ENCODE data around the gene GID8. TPM values are rescaled to one million over a fixed set of nuclear protein-coding genes. Genes with fewer than 3 reads are reported as not detected.

Gene GID8
- total and polyA plus RNA-seq, 2 experiments from 2014 or later = 41.8 to 106 TPM

GRCh38 chr20:62987114-62987513, 49.2 kb downstream of the GID8 start:
- Histone ChIP-seq H3F3A (replicated peaks; ENCODE audit: low read depth) (0 out of 2 replicates have a peak, but pooled peaks cover 2% of the 10 kb centered on the region), H2AFZ (peak overlapping the region; percentile 92), H3K27ac (ENCODE audit: low read depth) (no peak overlapping the region), H3K36me3 (ENCODE audit: insufficient read depth) (no peaks in the 10 kb centered on the region), H3K4me3 (no peak overlapping the region), H3K9me2 (ENCODE audit: insufficient read depth) (no peaks in the 10 kb centered on the region), H3K79me2 (replicated peaks; ENCODE audit: insufficient read depth) (no peaks in the 10 kb centered on the region), H3K4me2 (peak overlapping the region; percentile 51), H4K20me1 (replicated peaks; ENCODE audit: insufficient read depth) (no peaks in the 10 kb centered on the region), H3K4me1 (ENCODE audit: insufficient read depth) (peaks cover 14% of the 10 kb centered on the region), H3K27me3 (ENCODE audit: insufficient read depth) (no peaks in the 10 kb centered on the region)
- peaks cover 31% of the 10 kb centered on the region for H3K4me1 Mint-ChIP-seq
- DNase-seq (ENCODE audit: low spot score) (no peak), ATAC-seq (no peak)
- peak; percentile 90 for TF ChIP-seq CREB1 (CRISPR knock-in tag; IDR thresholded peaks at IDR 0.05; ENCODE audit: low read depth)
- no peak for TF ChIP-seq ZNF331 (CRISPR knock-in tag; IDR thresholded peaks at IDR 0.05; ENCODE audit: low read depth)
- H3K27me3 Mint-ChIP-seq (ENCODE audit: insufficient read depth, low read depth, poor library complexity) = peaks cover 18% of the 10 kb centered on the region
- H3K9me3 Mint-ChIP-seq = no peaks in the 10 kb centered on the region
- H3K36me3 Mint-ChIP-seq (ENCODE audit: low read depth) = no peaks in the 10 kb centered on the region
- no peak overlapping the region for H3K27ac Mint-ChIP-seq
- H3K4me3 Mint-ChIP-seq = no peak overlapping the region

GRCh38 chr20:62989201-62989601, 51.3 kb downstream of the GID8 start:
- Histone ChIP-seq H2AFZ (no peak overlapping the region), H3K4me1 (ENCODE audit: insufficient read depth) (peaks cover 7% of the 10 kb centered on the region), H3K79me2 (replicated peaks; ENCODE audit: insufficient read depth) (no peaks in the 10 kb centered on the region), H3K36me3 (ENCODE audit: insufficient read depth) (no peaks in the 10 kb centered on the region), H3K4me2 (no peak overlapping the region), H3K4me3 (no peak overlapping the region), H4K20me1 (replicated peaks; ENCODE audit: insufficient read depth) (no peaks in the 10 kb centered on the region), H3K27me3 (ENCODE audit: insufficient read depth) (no peaks in the 10 kb centered on the region), H3F3A (replicated peaks; ENCODE audit: low read depth) (0 out of 2 replicates have a peak, but pooled peaks cover 7% of the 10 kb centered on the region), H3K27ac (ENCODE audit: low read depth) (no peak overlapping the region), H3K9me2 (ENCODE audit: insufficient read depth) (no peaks in the 10 kb centered on the region)
- DNase-seq (ENCODE audit: low spot score) (no peak), ATAC-seq (no peak)
- Mint-ChIP-seq H3K4me1 (peaks cover 17% of the 10 kb centered on the region), H3K4me3 (no peak overlapping the region), H3K36me3 (ENCODE audit: low read depth) (no peaks in the 10 kb centered on the region), H3K9me3 (no peaks in the 10 kb centered on the region), H3K27ac (no peak overlapping the region), H3K27me3 (ENCODE audit: insufficient read depth, low read depth, poor library complexity) (peaks cover 16% of the 10 kb centered on the region)
- TF ChIP-seq EZH2 (IDR thresholded peaks at IDR 0.05; ENCODE audit: low read depth, unreplicated experiment) (no peak), STAT1 (IDR thresholded peaks at IDR 0.05; ENCODE audit: unreplicated experiment) (no peak), EZH2phosphoT487 (IDR thresholded peaks at IDR 0.05; ENCODE audit: unreplicated experiment) (no peak), ZNF114 (CRISPR knock-in tag; IDR thresholded peaks at IDR 0.05) (no peak), CREB1 (CRISPR knock-in tag; IDR thresholded peaks at IDR 0.05; ENCODE audit: low read depth) (no peak), JUNB (IDR thresholded peaks at IDR 0.05; ENCODE audit: unreplicated experiment) (no peak), NANOG (IDR thresholded peaks at IDR 0.05; ENCODE audit: borderline replicate concordance) (no peak), CTCF (conservative IDR thresholded peaks at IDR 0.05; ENCODE audit: low read depth in 2 of 2) (no peak)
- TF ChIP-seq, protein P1, sequence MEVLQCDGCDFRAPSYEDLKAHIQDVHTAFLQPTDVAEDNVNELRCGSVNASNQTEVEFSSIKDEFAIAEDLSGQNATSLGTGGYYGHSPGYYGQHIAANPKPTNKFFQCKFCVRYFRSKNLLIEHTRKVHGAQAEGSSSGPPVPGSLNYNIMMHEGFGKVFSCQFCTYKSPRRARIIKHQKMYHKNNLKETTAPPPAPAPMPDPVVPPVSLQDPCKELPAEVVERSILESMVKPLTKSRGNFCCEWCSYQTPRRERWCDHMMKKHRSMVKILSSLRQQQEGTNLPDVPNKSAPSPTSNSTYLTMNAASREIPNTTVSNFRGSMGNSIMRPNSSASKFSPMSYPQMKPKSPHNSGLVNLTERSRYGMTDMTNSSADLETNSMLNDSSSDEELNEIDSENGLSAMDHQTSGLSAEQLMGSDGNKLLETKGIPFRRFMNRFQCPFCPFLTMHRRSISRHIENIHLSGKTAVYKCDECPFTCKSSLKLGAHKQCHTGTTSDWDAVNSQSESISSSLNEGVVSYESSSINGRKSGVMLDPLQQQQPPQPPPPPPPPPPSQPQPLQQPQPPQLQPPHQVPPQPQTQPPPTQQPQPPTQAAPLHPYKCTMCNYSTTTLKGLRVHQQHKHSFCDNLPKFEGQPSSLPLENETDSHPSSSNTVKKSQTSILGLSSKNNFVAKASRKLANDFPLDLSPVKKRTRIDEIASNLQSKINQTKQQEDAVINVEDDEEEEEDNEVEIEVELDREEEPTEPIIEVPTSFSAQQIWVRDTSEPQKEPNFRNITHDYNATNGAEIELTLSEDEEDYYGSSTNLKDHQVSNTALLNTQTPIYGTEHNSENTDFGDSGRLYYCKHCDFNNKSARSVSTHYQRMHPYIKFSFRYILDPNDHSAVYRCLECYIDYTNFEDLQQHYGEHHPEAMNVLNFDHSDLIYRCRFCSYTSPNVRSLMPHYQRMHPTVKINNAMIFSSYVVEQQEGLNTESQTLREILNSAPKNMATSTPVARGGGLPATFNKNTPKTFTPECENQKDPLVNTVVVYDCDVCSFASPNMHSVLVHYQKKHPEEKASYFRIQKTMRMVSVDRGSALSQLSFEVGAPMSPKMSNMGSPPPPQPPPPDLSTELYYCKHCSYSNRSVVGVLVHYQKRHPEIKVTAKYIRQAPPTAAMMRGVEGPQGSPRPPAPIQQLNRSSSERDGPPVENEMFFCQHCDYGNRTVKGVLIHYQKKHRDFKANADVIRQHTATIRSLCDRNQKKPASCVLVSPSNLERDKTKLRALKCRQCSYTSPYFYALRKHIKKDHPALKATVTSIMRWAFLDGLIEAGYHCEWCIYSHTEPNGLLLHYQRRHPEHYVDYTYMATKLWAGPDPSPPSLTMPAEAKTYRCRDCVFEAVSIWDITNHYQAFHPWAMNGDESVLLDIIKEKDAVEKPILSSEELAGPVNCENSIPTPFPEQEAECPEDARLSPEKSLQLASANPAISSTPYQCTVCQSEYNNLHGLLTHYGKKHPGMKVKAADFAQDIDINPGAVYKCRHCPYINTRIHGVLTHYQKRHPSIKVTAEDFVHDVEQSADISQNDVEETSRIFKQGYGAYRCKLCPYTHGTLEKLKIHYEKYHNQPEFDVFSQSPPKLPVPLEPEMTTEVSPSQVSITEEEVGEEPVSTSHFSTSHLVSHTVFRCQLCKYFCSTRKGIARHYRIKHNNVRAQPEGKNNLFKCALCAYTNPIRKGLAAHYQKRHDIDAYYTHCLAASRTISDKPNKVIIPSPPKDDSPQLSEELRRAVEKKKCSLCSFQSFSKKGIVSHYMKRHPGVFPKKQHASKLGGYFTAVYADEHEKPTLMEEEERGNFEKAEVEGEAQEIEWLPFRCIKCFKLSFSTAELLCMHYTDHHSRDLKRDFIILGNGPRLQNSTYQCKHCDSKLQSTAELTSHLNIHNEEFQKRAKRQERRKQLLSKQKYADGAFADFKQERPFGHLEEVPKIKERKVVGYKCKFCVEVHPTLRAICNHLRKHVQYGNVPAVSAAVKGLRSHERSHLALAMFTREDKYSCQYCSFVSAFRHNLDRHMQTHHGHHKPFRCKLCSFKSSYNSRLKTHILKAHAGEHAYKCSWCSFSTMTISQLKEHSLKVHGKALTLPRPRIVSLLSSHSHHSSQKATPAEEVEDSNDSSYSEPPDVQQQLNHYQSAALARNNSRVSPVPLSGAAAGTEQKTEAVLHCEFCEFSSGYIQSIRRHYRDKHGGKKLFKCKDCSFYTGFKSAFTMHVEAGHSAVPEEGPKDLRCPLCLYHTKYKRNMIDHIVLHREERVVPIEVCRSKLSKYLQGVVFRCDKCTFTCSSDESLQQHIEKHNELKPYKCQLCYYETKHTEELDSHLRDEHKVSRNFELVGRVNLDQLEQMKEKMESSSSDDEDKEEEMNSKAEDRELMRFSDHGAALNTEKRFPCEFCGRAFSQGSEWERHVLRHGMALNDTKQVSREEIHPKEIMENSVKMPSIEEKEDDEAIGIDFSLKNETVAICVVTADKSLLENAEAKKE (CRISPR knock-in tag; IDR thresholded peaks at IDR 0.05) = no peak
- TF ChIP-seq, protein P2, sequence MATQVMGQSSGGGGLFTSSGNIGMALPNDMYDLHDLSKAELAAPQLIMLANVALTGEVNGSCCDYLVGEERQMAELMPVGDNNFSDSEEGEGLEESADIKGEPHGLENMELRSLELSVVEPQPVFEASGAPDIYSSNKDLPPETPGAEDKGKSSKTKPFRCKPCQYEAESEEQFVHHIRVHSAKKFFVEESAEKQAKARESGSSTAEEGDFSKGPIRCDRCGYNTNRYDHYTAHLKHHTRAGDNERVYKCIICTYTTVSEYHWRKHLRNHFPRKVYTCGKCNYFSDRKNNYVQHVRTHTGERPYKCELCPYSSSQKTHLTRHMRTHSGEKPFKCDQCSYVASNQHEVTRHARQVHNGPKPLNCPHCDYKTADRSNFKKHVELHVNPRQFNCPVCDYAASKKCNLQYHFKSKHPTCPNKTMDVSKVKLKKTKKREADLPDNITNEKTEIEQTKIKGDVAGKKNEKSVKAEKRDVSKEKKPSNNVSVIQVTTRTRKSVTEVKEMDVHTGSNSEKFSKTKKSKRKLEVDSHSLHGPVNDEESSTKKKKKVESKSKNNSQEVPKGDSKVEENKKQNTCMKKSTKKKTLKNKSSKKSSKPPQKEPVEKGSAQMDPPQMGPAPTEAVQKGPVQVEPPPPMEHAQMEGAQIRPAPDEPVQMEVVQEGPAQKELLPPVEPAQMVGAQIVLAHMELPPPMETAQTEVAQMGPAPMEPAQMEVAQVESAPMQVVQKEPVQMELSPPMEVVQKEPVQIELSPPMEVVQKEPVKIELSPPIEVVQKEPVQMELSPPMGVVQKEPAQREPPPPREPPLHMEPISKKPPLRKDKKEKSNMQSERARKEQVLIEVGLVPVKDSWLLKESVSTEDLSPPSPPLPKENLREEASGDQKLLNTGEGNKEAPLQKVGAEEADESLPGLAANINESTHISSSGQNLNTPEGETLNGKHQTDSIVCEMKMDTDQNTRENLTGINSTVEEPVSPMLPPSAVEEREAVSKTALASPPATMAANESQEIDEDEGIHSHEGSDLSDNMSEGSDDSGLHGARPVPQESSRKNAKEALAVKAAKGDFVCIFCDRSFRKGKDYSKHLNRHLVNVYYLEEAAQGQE (IDR thresholded peaks at IDR 0.05; ENCODE audit: unreplicated experiment) = no peak

Data from GM23338 (cell line).